NCI-H345 (cell line): ENCODE measurements around the gene NBEAL2.

Source experiments
- DNase-seq: peaks from one replicate; lab custom pipeline; 2025; lab: John Stamatoyannopoulos, UW

Gene NBEAL2

DNA sequence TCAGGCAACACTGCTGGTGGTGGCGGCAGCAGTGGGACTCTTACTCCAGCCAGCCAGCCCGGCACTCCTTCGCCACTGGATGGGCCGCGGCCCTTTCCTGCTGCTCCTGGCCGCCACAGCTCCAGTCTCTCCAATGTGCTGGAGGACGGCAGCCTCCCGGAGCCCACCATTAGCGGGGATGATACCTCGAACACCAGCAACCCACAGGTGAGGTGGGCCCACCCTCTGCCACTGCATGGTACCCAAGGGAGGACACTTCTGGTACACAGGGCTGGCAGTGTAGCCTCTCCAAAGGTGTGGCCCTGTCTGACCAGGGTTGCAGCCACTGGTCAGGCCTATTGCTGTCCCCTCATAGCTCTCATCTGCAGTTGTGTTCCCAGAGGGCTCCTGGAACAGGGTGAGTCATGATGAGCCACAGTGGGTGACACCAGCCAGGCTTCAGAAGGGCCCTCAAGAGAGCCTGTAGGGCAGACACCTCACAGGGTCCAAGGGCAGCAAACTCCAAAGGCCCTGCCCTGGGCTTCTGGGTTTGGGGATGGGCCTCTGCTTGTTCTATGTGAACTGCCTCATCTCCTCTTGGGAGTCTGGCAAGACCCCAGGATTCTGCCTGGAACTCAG lies 20.8 kb downstream of the NBEAL2 start:
- DNase-seq = no peak

DNA sequence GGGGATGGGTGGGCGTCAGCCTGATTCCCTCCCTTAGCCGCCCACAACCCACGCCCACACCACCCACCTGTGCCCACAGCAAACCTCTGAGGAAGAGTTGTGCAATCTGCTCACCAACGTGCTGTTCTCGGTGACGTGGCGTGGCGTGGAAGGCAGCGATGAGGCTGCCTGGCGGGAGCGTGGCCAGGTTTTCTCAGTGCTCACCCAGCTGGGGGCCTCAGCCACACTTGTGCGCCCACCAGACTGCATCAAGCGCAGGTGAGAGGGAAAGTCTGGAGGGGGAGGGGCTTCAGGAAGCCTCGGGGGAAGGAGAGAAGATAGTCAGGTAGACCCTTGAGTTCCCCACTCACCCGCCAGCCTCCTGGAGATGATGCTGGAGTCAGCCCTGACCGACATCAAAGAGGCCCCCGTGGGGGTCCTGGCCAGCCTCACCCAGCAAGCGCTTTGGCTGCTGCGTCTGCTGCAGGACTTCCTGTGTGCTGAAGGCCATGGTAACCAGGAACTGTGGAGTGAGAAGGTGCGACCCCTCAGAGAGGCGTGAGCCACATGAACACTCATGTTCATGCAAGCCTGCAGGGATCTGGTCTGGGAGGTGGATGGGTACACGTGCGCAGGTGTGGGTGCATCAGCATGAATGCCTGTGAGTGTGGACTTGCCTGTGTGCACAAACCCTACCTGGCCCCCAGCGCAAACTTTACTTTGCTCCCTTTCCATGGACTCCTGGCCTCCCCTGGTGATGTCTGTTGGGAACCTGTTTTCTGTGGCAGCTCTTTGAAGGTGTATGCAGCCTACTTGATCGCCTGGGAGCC lies 21.7 kb downstream of the NBEAL2 start:
- no peak for DNase-seq

DNA sequence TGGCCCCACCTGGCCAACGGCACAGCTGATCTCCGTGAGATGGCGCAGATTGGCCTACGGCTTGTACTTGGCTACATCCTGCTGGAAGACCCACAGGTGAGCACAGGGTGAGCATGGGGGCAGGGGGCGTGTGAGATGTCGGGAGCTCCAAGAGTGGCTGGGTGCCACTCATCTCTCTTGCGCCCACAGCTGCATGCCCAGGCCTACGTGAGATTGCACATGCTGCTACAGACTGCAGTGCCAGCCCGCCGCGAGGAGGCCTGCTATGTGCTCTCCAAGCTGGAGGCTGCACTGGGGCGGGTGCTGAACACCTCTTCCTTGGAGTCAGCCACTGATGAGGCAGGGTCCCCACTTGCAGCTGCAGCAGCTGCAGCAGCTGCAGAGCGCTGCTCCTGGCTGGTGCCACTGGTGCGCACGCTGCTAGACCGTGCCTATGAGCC lies 22.3 kb downstream of the NBEAL2 start:
- no peak for DNase-seq

DNA sequence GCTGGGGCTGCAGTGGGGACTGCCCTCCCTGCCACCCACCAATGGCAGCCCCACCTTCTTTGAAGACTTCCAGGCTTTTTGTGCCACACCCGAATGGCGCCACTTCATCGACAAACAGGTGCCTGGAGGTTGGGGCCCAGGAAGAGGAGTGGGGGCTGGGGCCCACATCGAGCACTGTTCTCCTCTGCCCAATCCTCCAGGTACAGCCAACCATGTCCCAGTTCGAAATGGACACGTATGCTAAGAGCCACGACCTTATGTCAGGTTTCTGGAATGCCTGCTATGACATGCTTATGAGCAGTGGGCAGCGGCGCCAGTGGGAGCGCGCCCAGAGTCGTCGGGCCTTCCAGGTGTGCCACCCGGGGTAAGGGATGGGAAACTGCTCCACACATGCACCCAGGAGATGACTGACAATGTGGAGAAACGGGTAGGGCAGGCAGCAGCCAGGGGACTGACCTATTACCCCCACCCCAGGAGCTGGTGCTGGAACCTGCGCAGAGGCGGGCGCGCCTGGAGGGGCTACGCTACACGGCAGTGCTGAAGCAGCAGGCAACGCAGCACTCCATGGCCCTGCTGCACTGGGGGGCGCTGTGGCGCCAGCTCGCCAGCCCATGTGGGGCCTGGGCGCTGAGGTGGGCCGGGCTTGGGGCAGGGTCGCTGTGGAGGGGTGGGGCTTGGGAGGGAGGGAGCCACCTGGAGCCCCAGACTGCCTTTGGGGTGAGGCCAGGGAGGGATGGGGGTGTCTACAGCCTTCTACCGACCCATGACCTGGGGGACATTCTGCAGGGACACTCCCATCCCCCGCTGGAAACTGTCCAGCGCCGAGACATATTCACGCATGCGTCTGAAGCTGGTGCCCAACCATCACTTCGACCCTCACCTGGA lies 22.9 kb downstream of the NBEAL2 start:
- no peak for DNase-seq

DNA sequence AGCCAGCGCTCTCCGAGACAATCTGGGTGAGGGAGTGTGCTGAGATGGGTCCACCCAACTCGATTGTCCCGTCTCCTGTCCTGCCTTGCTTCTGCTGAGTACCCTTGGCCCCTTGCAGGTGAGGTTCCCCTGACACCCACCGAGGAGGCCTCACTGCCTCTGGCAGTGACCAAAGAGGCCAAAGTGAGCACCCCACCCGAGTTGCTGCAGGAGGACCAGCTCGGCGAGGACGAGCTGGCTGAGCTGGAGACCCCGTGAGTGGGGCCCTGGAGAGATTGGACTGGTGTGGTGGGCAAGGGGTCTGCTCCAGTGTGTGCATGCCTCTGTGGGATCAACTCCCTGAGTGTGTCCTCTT lies 23.6 kb downstream of the NBEAL2 start:
- DNase-seq = no peak

DNA sequence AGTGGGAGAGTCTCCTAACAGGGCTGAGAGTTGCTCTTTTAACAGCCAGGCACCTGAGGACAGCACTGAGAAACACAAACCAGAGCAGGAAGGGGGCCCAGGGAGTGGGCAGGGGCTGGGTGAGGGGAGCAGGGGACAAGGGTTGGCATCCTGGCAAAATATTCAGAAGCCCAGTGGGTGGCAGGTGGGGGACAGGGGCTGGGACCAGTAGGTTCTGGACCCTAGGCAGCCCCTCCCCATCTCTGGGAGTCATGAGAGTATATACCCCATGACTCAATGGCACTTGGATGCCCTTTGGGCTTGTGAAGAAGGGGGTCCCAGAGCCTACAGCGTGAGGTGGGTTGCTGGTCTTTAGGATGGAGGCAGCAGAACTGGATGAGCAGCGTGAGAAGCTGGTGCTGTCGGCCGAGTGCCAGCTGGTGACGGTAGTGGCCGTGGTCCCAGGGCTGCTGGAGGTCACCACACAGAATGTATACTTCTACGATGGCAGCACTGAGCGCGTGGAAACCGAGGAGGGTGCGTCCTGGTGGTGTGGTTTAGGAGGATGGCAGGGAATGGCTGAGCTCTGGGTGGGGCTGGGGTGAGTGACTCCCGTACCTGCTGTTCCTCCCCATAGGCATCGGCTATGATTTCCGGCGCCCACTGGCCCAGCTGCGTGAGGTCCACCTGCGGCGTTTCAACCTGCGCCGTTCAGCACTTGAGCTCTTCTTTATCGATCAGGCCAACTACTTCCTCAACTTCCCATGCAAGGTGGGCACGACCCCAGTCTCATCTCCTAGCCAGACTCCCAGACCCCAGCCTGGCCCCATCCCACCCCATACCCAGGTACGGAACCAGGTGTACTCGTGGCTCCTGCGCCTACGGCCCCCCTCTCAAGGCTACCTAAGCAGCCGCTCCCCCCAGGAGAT lies 24.2 kb downstream of the NBEAL2 start:
- no peak for DNase-seq

DNA sequence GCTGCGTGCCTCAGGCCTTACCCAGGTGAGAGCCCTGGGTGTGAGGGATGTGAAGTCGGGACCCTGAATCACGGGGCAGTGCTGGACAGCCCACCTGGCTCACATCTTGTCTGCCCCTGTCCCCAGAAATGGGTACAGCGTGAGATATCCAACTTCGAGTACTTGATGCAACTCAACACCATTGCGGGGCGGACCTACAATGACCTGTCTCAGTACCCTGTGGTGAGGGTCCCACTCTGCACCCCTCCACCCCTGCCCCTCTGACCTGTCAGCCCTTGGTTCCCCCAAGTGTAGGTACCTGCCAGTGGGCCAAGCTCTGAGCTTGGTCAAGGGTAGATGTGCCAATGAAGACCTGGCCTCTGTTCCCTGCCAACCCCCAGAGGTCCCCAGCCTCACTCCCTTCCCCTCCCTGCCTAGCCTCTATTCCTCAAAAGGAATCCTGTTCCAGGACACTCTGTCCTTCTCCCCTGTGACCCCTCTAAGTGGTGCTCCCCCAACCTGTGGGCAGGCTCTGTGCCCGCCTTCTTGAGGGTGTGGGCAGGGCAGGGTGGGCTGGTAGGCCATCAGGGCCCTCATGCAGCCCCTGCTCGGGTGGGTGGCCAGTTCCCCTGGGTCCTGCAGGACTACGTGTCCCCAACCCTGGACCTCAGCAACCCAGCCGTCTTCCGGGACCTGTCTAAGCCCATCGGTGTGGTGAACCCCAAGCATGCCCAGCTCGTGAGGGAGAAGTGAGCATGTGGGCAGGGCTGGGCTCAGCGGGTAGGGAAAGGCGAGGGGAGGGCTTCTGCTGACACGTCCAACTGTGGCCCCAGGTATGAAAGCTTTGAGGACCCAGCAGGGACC lies 25.1 kb downstream of the NBEAL2 start:
- no peak for DNase-seq

DNA sequence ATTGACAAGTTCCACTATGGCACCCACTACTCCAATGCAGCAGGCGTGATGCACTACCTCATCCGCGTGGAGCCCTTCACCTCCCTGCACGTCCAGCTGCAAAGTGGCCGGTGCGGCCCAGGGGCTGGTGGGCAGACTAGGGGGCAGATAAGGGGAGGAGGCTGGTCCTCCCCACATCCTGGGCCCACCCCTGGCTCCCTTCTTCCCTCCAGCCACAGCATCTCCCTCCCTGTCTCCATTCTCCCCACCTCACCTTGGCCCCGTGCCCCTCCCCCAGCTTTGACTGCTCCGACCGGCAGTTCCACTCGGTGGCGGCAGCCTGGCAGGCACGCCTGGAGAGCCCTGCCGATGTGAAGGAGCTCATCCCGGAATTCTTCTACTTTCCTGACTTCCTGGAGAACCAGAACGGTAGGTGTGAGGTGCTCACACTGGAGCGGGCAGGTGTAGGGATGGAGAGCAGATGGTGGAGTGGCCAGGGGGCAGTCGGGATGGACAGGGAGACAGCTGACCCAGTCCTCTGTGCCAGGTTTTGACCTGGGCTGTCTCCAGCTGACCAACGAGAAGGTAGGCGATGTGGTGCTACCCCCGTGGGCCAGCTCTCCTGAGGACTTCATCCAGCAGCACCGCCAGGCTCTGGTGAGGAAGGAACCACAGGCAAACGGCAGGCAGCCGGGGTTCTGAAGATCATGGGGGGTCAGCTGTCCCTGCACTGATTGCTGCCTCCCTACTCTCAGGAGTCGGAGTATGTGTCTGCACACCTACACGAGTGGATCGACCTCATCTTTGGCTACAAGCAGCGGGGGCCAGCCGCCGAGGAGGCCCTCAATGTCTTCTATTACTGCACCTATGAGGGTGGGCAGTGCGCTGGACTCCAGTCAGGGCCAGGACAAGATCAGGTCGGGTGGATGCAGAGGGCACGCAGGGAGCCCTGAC lies 26.0 kb downstream of the NBEAL2 start:
- no peak for DNase-seq

DNA sequence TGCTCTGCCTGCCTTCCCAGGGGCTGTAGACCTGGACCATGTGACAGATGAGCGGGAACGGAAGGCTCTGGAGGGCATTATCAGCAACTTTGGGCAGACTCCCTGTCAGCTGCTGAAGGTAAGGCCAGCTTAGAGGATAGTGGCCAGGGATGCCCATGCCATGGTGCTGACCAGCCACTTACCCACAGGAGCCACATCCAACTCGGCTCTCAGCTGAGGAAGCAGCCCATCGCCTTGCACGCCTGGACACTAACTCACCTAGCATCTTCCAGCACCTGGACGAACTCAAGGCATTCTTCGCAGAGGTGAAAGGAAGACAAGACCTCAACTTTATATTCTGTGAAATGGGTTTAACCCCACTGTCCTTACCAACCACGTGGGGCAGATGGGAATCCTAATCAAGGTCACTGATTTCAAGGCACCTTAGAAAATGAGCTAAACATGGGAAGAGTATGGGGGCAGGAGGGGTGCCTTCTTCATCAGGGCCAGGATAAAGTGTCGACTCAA lies 26.7 kb downstream of the NBEAL2 start:
- no peak for DNase-seq

DNA sequence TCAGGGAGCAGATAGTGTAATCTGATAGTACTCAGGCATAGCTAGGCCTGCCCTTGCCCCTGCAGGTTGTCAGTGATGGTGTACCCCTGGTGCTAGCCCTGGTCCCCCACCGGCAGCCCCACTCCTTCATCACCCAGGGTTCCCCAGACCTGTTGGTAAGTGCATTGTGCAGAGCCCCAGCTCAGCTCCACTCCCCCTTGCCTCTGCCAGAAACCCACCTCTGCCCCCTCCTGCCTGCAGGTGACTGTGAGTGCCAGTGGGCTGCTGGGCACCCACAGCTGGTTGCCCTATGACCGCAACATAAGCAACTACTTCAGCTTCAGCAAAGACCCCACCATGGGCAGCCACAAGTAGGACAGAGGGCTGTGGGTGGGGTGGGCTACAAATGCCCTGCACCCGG lies 27.5 kb downstream of the NBEAL2 start:
- no peak for DNase-seq

DNA sequence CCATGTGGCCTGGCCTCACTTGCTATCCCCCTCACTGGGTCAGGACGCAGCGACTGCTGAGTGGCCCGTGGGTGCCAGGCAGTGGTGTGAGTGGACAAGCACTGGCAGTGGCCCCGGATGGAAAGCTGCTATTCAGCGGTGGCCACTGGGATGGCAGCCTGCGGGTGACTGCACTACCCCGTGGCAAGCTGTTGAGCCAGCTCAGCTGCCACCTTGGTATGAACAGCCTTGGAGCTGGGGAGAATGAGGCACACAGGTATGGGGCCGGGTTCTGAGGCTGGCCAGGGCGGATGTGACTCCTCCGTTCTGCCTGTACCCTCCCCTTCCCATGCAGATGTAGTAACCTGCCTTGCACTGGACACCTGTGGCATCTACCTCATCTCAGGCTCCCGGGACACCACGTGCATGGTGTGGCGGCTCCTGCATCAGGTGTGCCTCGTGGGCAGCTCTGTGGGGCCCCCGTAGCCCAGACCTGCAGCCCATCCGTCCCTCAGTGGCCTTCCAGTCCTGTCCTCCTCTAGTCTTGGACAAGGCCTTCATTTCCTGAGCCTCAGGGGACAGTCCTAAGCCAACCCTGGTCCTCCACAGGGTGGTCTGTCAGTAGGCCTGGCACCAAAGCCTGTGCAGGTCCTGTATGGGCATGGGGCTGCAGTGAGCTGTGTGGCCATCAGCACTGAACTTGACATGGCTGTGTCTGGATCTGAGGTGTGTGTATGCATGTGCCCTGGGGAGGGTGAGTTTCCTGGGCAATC lies 28.2 kb downstream of the NBEAL2 start:
- no peak for DNase-seq

DNA sequence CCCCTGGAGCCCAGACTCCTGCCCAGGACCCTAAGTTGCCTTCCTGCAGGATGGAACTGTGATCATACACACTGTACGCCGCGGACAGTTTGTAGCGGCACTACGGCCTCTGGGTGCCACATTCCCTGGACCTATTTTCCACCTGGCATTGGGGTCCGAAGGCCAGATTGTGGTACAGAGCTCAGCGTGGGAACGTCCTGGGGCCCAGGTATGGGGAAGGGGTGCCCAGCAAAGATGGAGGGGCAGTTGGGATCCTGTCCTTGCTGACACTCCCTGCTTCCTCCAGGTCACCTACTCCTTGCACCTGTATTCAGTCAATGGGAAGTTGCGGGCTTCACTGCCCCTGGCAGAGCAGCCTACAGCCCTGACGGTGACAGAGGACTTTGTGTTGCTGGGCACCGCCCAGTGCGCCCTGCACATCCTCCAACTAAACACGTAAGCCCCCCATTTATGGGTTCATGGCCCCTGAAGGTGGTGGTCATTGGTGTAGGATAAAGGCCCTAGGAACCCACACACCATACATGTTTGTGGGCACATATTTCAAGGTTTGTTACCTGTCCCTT lies 28.8 kb downstream of the NBEAL2 start:
- DNase-seq = no peak

DNA sequence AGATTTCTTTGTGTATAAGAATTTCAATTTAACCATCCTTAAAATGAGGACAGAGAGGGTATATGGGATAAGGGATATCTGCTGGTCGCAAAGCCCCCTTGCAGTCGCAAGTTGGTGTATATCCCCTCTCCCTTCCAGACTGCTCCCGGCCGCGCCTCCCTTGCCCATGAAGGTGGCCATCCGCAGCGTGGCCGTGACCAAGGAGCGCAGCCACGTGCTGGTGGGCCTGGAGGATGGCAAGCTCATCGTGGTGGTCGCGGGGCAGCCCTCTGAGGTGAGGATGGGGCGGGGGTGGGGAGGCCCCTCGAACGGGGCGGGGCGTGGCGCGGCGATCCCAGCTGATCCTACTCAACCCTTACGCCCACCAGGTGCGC lies 29.4 kb downstream of the NBEAL2 start:
- no peak for DNase-seq

DNA sequence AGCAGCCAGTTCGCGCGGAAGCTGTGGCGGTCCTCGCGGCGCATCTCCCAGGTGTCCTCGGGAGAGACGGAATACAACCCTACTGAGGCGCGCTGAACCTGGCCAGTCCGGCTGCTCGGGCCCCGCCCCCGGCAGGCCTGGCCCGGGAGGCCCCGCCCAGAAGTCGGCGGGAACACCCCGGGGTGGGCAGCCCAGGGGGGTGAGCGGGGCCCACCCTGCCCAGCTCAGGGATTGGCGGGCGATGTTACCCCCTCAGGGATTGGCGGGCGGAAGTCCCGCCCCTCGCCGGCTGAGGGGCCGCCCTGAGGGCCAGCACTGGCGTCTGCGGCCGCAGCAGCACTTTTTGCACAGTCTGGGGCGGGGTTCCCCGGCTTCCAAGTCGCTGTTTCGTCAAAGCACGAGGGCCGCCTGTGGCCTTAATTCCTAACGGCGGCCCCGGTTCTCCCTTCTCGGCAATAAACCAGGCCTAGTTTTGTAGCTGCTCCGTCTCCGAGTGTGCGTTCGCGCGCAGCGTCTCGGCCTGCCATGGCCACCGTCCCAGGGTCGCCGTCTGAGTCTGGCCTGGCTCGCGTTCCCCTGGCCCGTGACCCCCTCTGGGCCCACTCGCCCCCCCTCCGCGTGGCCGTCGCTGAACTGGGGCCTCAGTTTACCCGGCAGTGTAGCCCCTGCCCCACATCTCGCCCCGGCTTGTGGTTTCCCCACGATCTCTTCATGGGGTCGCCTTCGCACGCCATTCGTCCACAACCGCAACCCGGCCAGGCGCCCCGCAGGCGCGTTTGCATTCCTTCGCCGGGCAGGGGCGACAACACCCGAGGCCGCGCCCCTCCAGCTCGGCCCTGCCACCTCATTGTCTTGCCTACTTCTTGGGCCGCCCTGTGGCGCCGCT lies 30.0 kb downstream of the NBEAL2 start:
- DNase-seq = peak; percentile 89

DNA sequence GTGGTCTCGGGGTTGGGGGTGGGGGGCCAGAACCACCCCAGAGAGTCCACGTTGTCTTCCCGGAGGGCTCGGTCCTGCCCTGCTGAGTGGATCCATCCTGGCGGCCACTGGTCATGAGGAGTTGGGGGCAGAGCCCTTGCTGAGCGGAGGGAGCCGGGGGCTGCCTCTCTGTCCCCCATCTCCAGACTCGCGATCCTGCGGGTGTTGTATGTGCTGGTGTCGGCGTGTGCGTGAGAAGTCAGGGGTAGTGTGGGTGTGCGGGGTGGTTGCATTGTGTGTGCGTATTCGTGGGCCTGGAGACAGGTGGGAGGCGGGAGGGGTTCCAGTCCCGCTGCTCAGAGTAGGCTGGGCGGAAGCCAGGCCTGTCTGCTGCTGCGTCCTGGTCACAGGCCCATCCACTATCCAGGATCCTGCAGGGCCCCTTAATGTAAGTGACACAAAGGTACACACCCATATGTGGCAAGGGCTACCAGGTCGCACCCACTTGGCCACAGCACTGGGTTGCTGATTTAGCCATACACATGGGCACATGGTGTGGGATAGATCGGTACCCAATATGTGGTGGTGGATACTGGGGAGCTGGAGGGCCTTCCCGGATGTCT lies 30.7 kb downstream of the NBEAL2 start:
- DNase-seq = no peak

DNA sequence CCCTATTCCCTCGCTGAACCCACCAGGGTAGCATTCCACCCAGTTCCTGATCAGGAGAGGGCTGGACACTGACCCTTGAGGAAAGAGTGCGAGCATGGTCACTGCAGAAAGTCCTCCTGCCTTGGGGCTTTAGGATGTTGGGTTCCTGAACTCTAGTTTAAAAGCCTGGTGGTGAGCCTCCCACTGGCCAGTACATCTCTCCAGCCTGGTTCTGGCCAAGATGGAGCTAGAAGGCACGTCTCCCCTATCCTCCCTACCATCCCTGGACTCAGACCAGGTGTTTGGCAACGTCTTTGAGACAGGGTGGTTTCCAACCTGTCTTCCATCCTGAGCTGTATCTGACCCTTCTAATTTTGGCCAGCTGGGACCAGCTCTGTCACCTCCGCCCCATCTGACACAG lies 31.4 kb downstream of the NBEAL2 start:
- DNase-seq = no peak

DNA sequence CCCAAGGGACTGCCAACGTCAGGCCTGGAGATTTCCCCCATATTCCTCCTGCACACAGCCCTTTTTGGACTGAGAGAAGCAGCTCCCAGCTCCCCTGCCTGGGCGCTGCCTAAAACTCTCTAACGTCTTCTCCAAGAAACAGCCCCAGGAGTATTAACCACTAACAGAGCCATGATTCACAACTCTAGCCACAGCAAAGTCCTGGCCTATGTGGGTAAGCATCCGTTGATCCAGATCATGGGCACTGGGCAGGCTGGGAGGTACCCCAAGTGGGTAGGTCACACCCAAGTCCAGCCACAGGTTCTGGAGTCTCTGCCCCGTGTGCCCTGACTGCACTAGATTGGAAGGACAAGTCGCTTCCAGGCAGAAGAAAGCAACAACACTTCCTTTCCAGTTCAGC lies 31.9 kb downstream of the NBEAL2 start:
- DNase-seq = no peak
